Ramos (cell line): Measurements from ENCODE around the gene NDUFS4.
"Not testable (repeated sequence)": the region's sequence is repeated elsewhere in the genome, so short reads cannot be mapped to it uniquely, and the experiment has no call there.

Experiments used
- in situ Hi-C: fragments of 300-500 bp; cut with MboI; formaldehyde crosslinking; loops from one replicate; pipeline ENCODE4 v1.14.3; 2022; ENCODE audit warnings: low sequenced_read_pairs; ENCODE audit not compliant: unreplicated experiment

NDUFS4 gene

DNA sequence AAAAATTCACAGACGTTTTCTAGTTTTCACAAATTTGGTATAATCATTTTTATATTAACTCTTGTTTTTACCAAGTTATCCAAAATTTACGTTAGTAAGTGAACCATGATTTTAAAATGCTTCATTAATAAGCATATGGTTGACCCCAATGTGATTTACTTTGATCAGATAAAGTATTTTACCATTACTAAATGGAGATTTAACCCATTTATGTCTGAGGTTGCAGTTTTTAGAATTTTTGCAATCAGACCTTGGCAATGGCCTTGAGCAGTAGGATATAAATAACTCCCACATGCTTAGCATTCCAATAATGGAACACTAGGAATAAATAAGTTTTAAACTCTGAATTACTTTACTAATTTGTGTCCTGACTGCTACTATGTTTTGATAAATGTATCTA is 84.6 kb downstream of the NDUFS4 start:
- in situ Hi-C loops: no loop called here

DNA sequence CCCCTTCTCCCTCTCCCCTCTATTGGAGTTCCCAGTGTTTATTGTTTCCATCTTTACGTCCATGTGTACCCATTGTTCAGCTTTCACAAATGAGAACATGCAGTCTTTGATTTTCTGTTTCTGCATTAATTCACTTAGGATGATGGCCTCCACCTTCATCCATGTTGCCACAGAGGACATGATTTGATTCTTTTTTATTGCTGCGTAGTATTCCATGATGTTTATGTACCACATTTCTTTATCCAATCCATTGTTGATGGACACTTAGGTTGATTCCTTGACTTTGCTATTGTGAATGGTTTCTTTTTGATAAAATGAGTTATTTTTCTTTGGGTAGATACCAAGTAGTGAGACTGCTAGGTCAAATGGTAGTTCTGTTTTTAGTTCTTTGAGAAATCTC is 88.9 kb downstream of the NDUFS4 start:
- in situ Hi-C loops: no loop called here

DNA sequence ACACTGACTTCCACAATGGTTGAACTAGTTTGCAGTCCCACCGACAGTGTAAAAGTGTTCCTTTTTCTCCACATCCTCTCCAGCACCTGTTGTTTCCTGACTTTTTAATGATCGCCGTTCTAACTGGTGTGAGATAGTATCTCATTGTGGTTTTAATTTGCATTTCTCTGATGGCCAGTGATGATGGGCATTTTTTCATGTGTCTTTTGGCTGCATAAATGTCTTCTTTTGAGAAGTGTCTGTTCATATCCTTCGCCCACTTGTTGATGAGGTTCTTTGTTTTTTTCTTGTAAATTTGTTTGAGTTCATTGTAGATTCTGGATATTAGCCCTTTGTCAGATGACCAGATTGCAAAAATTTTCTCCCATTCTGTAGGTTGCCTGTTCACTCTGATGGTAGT is 100.1 kb downstream of the NDUFS4 start:
- in situ Hi-C loops: not testable (repeated sequence)

GRCh38 chr5:53665313-53665712 is 104.9 kb downstream of the NDUFS4 start:
- in situ Hi-C loops: not testable (repeated sequence)

GRCh38 chr5:53667621-53668020 is 107.2 kb downstream of the NDUFS4 start:
- in situ Hi-C loops: no loop called here

GRCh38 chr5:53671447-53671846 is 111.0 kb downstream of the NDUFS4 start:
- in situ Hi-C loops: no loop called here

DNA sequence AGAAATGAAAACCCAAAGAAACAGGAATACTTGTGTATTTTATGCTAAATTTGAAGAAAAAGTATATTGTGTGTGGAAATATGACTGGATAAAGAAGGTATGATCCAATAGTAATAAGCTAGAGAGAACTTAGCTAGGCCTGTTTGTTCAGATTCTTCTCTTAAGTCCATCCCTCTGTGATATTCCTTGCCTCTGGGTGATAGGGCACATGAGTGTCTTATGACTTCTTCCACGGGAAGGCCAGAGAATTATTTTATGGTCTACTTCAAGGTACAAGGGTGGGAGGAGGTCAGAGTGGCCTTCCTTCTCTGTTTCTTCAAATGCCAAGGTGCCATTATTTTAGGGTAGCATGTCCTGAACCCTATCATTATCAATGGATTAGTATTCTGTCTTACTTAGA is 113.7 kb downstream of the NDUFS4 start:
- in situ Hi-C loops: no loop called here

GRCh38 chr5:53677632-53678031 is 117.2 kb downstream of the NDUFS4 start:
- in situ Hi-C loops: no loop called here

- in situ Hi-C loops: no loop called here
Observed at GRCh38 chr5:53678981-53679660, 118.7 kb downstream of the NDUFS4 start.

- in situ Hi-C loops: no loop called here
Observed at GRCh38 chr5:53681079-53681478, 120.6 kb downstream of the NDUFS4 start.

- in situ Hi-C loops: no loop called here
Observed at GRCh38 chr5:53691014-53691413, 130.6 kb downstream of the NDUFS4 start.

DNA sequence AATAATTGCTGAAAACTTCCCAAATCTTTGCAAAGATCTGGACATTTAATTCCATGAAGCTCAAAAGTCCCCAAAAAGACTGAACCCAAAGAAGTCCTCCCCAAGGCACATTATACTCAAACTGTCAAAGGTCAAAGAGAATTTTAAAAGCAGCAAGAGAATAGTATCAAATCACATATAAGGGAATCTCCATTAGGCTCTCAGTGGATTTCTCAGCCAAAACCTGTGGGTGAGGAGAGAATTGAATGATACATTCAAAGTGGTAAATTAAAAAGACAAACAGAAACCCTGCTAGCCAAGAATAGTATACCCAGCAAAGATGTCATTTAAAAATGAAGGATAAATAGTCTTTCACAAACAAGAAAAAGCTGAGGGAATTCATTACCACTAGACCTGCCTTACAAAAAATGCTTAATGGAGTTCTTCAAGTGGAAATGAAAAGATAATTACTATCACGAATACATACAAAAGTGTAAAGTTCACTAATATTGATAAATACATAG is 134.1 kb downstream of the NDUFS4 start:
- in situ Hi-C loops: no loop called here

DNA sequence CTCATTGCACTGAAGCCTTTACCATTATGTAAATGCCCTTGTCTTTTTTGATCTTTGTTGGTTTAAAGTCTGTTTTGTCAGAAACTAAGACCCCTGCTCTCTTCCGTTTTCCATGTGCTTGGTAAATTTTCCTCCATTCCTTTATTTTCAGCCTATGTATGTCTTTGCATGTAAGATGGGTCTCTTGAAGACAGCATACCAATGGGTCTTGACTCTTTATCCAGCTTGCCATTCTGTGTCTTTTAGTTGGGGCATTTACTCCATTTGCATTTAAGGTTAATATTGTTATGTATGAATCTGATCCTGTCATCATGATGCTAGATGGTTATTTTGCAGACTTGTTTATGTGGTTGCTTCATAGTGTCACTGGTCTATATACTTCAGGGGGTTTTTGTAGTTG is 150.0 kb downstream of the NDUFS4 start:
- in situ Hi-C loops: not testable (repeated sequence)

GRCh38 chr5:53712327-53712726 is 151.9 kb downstream of the NDUFS4 start:
- in situ Hi-C loops: no loop called here

- in situ Hi-C loops: no loop called here
Observed at GRCh38 chr5:53713978-53714666, 153.7 kb downstream of the NDUFS4 start.

- in situ Hi-C loops: no loop called here
Observed at GRCh38 chr5:53714667-53715010, 154.2 kb downstream of the NDUFS4 start.

GRCh38 chr5:53726121-53726520 is 165.7 kb downstream of the NDUFS4 start:
- in situ Hi-C loops: no loop called here

DNA sequence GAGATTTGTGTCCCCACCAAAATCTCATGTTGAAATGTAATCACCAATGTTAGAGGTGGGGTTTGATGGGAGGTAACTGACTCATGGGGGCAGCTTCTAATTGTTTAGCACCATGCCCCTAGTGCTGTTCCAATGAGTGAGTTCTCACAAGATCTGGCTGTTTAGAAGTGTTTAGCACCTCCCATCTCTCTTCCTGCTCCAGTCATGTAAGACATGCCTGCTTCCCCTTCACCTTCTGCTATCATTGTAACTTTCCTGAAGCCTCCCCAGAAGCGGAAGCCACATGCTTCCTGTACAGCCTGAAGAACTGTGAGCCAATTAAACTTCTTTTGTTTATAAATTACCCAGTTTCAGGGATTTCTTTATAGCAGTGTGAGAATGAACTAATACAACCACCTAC is 170.5 kb downstream of the NDUFS4 start:
- in situ Hi-C loops: no loop called here
